SK-N-MC (cell line): ENCODE measurements around the gene POLR1G.

Experiments
- EZH2 ChIP-seq: fragments of 200-600 bp; sonication (generic); IDR thresholded peaks from one replicate; pipeline ENCODE4 v1.6.1; 2017; ENCODE audit warnings: antibody characterized with exemption
- FOXP2 ChIP-seq: optimal IDR thresholded peaks from 2 replicates; pipeline ENCODE3; 2011; ENCODE audit warnings: mild to moderate bottlenecking, moderate library complexity; ENCODE audit not compliant: insufficient read depth; ENCODE audit errors: extremely low read length, control extremely low read depth
- POLR2AphosphoS5 ChIP-seq: IDR thresholded peaks from 2 replicates; pipeline ENCODE4 v1.6.1; 2012; ENCODE audit warnings: mild to moderate bottlenecking, low read depth, low read length, borderline replicate concordance

DNA sequence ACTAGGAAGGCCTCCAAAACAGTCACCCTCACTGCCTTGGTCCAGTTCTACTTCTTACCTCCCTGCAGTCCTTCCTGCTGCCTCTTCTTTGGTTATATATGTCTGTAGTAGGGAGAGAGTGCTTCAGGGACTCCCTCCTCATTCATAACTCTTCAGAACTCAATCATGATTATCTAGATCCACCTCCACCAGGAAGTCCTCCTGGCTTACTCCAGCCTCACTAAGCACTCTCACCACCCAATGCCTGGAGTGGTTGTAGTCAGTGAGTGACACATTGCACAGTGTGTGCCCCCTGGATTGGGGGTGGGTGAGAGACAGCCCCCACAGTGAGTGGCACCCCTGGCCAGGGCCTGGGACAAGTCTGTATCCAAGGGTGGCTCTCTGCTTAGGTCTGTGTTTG lies 51.3 kb downstream of the POLR1G start:
- TF ChIP-seq EZH2 (no peak), POLR2AphosphoS5 (no peak), FOXP2 (no peak)
